Measurements from ENCODE around the gene RAB7A.
A peak's percentile ranks its signal among the peaks of the same experiment; 100 is the strongest.
"Not testable (repeated sequence)": the region's sequence is repeated elsewhere in the genome, so short reads cannot be mapped to it uniquely, and the experiment has no call there.

The RAB7A gene

GRCh38 chr3:128712848-128713247, 13.1 kb upstream of the RAB7A start:
- no peak for DNase-seq

- DNase-seq = no peak
Measured at GRCh38 chr3:128714887-128715491, 11.0 kb upstream of the RAB7A start.

- DNase-seq = not testable (repeated sequence)
Measured at GRCh38 chr3:128718892-128719291, 7.1 kb upstream of the RAB7A start.

- no peak for DNase-seq
Measured at GRCh38 chr3:128720891-128721290, 5.1 kb upstream of the RAB7A start.

GRCh38 chr3:128723477-128723876, 2.5 kb upstream of the RAB7A start:
- no peak for DNase-seq

- DNase-seq = no peak
Measured at GRCh38 chr3:128725547-128726022, 398 bp upstream of the RAB7A start.

GRCh38 chr3:128727059-128727458, 1.1 kb downstream of the RAB7A start:
- DNase-seq = no peak

- no peak for DNase-seq
Measured at GRCh38 chr3:128727485-128727884, 1.5 kb downstream of the RAB7A start.

- no peak for DNase-seq
Measured at GRCh38 chr3:128727996-128728395, 2.0 kb downstream of the RAB7A start.

GRCh38 chr3:128728521-128728920, 2.5 kb downstream of the RAB7A start:
- DNase-seq = not testable (repeated sequence)

- DNase-seq = no peak
Measured at GRCh38 chr3:128730471-128730870, 4.5 kb downstream of the RAB7A start.

GRCh38 chr3:128734523-128735189, 8.7 kb downstream of the RAB7A start:
- DNase-seq = no peak

GRCh38 chr3:128735287-128735686, 9.3 kb downstream of the RAB7A start:
- no peak for DNase-seq

- DNase-seq = no peak
Measured at GRCh38 chr3:128735884-128736283, 9.9 kb downstream of the RAB7A start.

- no peak for DNase-seq
Measured at GRCh38 chr3:128736601-128737000, 10.6 kb downstream of the RAB7A start.

GRCh38 chr3:128740621-128741020, 14.6 kb downstream of the RAB7A start:
- no peak for DNase-seq

- DNase-seq = no peak
Measured at GRCh38 chr3:128742821-128743594, 17.0 kb downstream of the RAB7A start.

GRCh38 chr3:128745742-128746141, 19.8 kb downstream of the RAB7A start:
- DNase-seq = peak; percentile 34

GRCh38 chr3:128746881-128747280, 20.9 kb downstream of the RAB7A start:
- no peak for DNase-seq

GRCh38 chr3:128748557-128748956, 22.6 kb downstream of the RAB7A start:
- DNase-seq = no peak

GRCh38 chr3:128749035-128749434, 23.1 kb downstream of the RAB7A start:
- no peak for DNase-seq

- DNase-seq = not testable (repeated sequence)
Measured at GRCh38 chr3:128749561-128749960, 23.6 kb downstream of the RAB7A start.

GRCh38 chr3:128753715-128754114, 27.7 kb downstream of the RAB7A start:
- DNase-seq = no peak

GRCh38 chr3:128760042-128760441, 34.1 kb downstream of the RAB7A start:
- DNase-seq = no peak

Measured in NCI-H146 (cell line).